ENCODE results near the gene RNASE8.

RNASE8 gene

DNA sequence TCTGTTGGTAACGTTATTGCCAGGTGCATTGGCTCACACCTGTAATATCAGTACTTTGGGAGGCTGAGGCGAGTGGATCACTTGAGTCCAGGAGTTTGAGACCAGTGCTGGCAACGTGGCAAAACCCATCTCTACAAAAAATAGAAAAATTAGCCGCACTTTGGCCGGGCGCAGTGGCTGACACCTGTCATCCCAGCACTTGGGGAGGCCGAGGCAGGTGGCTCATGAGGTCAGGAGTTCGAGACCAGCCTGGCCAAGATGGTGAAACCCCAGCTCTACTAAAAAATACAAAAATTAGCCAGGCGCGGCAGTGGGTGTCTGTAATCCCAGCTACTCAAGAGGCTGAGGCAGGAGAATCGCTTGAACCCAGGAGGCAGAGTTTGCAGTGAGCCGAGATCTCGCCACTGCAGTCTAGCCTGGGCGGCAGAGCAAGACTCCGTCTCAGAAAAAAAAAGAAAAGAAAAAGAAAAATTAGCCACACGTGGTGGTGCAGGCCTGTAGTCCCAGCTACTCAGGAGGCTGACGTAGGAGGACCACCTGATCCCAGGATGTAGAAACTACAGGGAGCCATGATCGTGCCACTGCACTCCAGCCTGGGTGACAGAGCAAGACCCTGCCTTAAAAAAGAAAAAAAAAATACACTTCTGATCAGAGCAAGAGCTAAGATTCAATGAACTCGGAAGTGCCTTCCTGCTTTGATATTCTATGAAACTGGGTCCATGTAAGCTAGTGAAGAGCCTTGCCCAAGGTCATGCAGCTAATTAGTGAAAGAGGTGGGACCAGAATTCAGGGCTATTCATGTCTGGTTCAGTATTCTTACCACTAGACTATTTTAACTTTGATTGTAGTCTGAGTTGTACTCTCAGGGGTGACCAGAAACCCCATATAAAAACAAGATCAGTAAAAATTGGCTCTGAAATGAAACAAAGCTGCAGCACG lies 4.2 kb upstream of the RNASE8 start:
- no peak for DNase-seq (ENCODE audit: low read depth)

DNA sequence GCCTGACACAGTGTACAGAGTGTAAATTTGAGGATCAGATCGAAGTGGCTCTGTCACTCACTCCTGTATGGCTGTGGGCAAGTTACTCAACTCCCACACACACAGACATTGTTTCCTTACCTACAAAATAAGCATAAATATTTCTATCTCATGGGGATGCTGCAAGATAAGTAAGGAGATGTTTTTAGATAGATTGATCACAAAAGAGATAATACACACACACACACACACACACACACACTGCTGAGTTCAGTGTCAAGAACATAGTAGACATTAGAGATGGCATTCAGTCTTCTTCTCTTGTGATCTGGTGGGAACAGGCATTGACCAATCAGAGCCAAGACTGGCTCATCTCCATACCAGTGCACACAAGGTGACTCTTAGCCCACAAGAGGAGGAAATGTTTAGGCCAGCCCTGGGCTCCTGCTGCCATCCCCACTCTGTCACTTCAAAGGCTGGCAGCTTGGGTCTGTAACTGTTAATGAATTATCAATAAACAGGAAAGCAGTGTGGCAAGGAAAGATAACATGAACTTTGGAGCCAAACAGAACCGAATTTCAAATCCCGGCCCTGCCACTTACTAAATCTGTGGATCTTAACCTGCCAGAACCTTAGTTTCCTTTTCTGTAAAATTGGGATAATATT lies 3.4 kb upstream of the RNASE8 start:
- no peak for DNase-seq (ENCODE audit: low read depth)

DNA sequence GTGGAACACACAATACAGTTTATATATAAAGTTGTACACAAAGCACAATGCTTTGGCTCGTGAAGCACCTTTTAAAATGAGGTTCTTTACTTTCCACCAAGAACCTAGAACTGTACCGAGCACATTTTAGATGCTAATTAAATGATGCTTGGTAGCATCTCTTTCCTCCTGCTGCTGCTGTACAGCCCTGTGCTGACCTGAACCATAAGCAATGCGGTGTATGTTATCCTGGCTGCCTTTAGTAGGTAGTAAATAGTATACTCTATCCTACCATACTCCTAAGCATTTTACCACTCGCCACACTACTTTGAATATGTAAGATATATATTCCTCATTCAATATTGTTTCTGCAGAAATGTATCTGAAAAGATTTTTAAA lies 2.9 kb upstream of the RNASE8 start:
- DNase-seq (ENCODE audit: low read depth): no peak

DNA sequence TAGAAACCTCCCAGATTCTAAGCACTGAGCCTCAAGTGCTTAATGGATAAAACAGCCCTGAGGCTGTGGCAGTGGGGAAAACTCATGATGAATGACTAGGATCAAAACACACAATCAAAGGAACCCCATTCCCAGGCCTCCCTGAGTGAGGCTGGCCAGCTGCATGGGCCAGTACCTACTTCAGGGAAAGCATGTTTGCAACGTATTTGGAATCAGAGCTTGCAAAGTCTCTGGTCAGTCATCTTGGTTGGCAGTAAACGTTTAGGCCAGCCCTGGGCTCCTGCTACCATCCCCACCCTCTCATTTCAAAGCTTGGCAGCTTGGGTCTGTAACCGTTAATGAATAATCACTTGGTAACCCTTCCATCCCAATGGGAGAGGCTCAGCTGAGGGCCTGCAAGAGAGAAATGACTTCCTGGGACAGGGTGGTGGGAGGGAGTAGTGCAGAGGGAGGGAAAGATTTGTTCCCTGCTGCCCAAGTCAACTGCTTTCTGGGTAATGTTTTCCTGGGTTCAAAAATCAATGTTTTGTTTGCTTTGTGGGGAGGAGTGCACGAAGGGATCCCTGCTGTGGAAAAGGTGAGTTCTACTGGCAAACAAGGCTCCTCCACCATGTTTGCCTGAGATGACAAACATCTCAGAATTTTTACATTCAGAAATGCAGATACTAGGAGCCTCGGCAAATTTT lies 2.0 kb upstream of the RNASE8 start:
- no peak for DNase-seq (ENCODE audit: low read depth)

DNA sequence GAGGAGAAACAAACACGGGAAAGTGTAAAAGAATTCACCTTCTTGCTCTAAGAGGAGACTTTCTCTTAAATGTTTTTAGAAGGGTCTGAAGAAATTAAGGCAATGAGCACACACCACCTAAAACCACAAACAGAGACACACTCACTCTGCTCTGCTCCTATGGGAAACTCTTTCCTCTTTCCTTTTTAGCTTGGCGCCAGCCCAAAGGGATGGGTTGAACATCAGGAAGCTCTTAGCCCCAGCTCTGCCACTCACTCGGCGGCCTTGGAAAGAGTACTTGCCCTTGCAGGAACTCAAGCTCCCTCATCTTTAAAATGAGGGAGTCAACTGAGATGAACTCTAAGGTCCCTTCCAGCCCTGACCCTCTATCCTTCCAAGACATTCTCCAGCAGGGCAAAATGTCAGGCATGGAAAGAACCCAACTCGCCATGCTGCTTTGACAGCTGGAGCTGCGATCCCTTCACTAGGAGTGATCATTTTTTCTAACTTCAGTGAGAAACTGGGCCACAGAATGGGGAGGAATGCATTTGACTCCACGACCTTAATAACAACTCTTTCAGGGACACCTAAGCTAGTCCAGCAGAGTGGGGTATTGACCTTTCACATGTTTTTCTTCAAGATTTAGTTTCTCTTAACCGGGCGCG lies 980 bp upstream of the RNASE8 start:
- no peak for DNase-seq (ENCODE audit: low read depth)

DNA sequence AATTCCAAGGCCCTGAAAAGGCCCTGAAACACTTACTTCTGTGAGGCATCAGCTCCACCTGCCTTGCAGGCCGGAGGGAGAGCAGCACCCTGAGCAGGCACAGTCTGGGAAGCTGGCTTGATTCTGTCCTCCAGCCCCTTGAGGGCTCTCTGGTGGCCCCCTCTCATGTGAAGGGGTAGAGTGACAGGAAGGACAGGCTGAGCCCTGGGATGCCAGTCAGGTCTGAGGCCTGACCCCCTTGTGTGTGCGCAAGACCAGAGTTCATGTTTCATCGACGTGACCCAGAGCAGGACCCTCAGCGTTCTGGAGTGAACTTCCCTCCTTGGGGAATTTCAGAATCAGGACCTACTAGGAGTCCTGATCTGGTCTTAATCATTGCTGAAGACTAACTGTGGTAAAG lies 1.3 kb downstream of the RNASE8 start:
- DNase-seq (ENCODE audit: low read depth): no peak

DNA sequence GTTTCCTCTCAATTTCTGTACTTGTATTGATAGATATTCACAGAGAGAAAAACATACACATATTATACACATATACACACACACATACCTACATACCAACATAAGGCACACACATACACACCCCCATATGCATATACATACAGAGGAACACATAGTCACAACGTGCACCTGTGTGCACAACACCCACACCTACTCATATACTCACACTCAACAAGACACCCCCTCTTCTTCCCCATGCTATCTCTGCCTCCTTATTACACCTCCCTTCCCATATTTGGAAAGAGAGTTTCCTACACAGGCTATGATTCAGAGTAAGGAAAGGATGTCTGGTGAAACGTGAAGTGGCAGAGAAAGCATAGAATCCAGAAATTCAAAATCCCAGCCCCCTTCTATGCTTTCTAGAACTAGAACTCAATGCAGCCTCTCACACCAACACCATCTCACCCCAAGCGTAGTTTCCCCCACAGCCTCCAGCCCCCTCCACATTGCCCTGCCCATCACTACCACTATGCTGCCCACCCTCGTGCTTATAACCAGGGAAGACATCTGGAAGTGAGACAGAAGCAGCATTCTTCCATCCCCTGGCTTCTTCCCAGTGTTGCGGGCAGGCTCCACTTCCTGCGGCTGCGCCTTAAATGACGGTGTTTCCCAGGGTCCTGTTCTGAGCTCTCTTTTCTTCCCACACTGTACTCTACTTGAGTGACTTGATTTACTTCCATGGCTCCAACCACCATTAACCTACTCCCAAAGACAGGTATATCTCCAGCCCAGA lies 2.4 kb downstream of the RNASE8 start:
- DNase-seq (ENCODE audit: low read depth): no peak

DNA sequence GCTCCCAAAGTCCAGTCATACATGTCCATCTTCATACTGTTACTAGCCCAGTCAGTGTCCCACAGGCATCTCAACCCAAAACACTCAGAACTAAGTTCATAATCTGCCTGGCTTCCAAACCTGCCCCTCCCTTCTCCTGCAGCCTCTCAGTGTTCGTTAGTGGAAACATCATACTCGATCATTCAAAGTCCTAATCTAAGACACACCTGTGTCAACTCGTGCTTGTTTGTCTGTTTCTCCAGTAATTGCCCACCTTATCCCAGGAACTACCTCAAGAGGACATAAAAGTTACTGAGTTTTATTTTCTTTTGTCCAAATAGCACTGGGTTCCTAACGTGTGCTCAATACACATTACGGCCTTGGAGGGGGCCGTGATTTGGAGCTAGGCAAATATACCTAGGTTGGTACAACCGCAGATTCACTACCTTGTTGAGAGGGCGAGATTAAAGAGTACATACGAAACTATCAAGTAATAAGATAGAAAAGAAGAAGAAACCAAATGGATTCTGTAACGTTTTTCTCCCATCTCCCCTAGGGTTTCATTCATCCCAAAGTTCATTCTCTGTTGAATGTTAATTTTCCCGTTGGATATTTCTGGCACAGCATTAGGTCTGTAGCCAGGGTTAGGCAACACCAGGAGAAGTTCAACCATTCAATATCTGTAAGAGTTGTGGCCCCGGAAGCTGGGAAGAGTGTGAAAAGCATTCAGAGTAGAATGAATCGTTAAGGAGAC lies 3.2 kb downstream of the RNASE8 start:
- DNase-seq (ENCODE audit: low read depth): no peak

DNA sequence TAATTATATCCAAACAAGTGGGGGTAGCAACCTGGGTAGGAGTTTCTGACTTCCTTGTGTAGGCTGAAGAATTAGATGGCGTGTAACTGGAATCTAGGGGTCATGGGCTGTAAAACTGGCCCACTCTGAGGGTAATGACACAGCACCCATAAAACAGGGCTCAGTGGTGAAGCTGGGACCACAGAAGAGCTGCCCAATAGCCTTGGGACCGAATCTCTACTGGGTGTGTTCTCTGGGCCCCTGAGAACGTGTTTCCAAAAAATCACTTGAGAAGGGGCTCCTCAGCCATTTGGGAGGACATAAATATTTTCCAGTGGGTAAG lies 3.7 kb downstream of the RNASE8 start:
- no peak for DNase-seq (ENCODE audit: low read depth)

DNA sequence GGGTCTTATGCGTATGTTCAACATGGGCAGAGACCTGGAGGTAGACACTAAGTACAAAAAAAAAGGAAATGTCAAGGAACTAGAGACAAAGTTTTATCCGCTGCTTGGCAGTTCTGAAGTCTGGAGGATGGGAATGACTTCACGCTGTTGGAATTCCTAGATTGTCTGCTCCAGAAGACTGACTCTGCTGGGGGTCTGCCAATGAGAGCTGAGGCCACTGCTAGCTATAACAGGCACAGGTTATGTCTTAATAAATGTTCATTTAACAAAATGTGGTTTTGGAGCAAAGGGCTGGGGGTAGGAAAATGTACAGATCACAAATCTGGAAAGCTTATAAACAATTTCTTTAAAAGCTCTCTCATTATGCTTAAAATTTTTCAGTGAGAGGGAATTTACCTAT lies 5.9 kb downstream of the RNASE8 start:
- no peak for DNase-seq (ENCODE audit: low read depth)

DNA sequence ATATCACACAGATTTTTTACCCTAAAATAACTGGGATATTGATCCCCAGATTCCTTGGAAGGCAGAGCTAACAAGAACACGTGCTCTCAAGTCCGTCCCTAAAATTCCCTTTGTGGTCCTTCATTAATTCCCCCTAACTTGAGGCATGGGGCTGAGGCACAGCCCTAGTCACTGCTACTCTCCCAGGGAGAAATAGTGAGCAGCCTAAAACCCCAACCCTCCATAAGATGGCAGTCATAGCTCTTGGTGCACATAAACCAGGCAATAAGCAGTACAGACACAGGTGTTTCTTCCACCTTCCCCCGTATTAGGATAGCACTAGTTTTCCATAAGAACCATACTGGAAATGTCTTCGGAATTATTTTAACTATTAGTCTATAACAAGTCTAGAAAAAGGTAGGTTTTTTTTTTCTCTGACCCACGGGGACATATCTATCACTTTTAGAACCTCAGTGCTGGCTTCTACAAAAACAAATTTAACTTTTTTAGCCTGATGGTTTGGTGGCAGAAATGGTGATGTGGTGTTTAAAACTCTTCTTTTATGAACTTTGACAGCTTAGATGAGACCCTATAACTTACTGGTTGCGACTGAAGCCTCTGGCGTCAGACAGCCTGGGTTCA lies 9.4 kb downstream of the RNASE8 start:
- DNase-seq (ENCODE audit: low read depth): no peak

DNA sequence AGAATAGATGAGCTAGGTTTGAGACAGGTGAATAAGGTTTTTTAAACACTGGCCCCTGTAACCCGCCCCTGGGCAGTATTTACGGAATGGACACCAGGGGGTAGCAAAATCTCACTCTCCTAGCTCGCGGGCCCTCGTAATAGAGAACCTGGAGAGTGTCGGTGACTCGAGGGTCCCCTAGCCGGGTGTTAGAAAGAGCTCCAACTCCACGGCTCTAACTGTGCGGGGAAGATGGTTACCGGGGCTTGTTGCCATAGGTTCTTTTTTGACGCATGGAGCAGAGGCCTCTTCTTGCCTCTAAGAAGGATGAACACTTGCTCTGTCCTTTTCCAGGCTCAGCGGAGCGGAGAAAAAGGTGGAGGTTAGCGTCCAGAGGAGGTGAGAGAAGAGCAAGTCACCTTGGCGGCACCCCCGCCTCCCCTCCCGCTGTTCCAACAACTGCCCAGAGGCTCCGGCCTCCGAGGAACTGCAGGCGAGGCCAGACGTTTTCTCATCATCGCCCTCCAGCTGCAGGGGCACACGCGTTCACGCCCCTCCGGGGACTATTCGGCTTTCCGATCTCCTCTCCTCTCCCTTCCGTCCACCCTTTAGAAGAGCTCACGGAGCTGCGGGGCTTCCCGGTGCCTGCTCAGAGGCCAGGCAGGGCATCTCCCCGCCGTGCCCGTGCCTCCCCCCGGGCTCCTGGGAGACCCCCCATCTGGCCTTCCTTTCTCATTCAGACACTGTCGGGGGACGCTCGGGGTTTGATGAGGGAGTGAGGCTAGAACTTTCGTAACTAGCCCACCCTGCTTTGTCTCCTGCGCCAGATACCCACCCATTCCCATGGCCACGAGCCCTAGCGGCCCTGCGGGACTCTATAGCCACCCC lies 11.1 kb downstream of the RNASE8 start:
- no peak for DNase-seq (ENCODE audit: low read depth)

DNA sequence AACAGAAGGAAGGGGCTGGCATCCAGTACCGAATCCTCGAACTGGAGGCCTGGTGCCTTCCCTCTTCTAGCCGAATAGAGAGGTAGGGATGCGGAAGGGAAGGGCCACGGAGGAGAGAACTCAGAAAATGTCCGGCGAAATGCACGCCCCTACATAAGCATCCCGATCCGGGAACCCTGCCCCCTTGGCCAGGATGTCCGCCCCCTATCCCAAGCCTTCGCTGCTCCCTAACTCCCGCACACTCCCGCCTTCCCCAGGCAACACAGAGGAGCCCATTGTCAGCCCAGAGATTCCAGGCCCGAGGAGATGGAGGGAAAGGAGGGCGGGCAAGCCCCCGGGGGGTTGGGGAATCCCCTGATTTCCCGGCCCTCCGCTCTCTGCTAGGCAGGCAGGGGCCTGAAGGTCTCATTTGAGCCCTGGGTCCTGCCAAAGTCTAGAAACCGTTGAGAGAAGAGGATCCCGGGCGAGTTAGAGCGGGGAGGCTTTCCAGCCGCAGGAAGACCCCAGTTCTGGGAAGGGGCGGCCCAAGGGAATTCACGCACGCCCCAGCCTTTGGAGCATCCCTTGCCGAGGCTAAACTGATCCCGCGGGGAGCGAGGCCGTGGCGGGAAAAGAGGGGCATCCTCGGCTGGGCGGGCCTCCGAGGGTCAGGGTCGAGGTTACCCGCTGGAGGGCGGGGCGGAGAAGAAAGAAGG lies 11.9 kb downstream of the RNASE8 start:
- DNase-seq (ENCODE audit: low read depth): no peak

DNA sequence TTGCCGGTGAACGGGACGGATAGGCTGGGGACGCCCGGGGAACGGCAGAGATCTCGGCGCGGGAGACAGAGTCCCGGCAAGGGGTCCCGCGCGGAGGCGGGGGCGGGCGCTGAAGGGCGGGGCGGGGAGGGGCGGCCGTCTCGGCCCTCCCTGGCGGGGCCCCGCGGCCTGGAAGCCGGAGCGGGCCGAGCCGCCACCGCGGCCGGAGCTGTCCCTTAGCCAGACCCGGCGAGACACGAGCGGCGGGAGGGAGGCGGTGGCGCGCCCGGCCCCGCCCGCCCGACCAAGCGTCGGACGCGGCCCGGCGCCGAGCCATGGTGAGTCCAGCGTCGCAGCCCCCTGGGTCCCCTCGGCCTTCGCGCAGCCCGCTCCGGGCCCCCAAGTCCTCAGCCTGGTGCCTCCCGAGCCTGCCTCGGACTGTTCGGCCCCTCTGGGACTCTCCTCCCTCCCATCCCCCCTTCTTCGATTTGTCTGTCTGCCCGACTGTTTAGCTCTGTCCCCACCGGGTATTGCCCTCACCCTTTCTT lies 12.5 kb downstream of the RNASE8 start, which contains the start of gene ARHGEF40:
Gene ARHGEF40 (plus strand): TSS at position 222 of the 527 bp plus-strand sequence. CDS start 93 bp downstream, at position 315.
- DNase-seq (ENCODE audit: low read depth): no peak

DNA sequence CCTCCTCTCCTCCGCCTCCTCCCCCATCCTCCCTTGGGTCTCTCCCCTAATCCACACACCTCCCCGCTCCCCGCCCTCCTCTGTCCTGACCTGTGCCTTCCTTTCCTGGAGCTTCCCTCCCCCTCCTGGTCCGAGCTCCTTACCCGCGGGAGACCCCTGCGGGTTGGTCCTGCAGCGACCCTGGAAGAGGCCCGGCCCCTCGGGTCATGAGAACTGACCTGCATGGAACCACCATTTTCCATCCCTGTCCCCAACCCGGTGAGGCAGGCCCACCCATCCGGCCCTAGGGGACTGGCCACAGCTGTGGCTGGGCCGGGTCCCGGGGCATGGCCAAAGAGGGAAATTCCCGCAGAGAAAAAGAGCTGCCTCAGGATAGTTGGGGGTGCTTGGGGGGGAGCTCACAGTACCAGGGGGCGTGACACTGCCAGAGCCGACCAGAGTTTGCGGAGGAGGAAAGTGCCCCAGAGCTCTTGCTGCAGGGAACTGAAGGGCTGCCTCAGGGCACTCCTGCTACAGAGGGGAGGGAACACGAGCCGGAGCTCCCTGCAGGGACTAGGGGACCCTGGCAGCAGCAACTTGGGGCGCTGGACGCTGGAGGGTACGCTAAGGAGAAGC lies 13.1 kb downstream of the RNASE8 start:
- no peak for DNase-seq (ENCODE audit: low read depth)

DNA sequence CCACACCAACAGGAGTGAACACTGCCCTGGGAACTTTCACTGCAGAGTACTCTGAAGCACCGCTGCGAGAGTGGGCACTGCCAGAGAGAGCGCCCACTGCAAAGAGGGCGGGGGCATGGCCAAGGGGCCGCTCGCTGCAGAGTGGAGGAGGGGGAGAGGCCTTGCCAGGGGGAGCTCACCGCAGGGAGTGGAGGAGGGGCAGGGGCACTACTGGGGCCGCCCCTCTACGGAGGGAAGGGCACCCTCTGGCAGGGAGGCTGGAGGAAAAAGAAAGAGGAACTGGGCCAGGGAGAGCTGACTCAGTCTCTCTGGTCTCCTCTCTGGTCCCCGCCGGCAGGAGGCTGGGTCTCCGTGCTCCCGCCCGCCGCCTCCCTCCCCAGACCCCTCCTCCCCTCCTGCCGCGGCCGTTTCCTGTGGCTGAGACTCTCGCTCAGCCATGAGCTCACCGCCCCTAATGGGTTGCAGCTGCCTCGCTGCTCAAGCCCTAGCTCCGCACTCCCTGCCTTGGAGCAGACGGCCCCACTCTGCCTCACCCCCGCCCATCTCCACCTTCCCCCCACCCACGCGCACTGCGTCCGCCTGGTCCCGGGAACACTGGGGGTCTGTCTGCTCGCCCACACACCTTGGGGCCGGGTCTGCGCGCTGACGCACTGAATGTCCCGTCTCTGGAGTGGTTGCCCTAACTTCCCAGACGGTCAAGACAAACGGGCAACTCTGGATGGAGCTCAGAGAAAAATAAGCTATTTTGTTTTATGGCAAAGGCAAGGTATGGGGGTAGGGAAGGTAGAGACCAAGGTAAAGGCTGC lies 13.8 kb downstream of the RNASE8 start:
- peak; percentile 68 for DNase-seq (ENCODE audit: low read depth)

DNA sequence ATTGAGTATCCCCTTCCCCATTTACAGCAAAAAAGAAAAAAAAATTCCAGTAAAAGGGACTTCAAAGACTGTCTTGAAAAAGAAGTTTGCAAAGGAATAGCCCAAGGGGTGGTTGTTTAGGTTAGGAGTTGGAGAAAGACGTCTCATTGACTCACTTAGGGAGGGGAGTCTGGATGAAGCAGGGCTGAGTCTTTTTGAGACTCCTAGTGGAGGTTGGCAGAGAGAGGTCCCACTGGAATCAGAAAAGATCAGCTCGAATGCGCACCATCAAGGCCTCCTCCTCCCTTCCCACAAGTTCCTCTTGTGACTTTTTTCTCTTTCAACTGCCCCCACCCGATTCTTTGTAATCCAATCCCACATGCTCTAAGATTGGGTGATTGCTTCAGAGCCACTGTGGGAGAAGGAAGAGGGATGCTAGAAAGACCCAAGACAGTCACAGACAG lies 14.4 kb downstream of the RNASE8 start:
- peak; percentile 63 for DNase-seq (ENCODE audit: low read depth)
